H1 (cell line): ENCODE results near the gene SLC16A9. TPM values are rescaled to one million over a fixed set of nuclear protein-coding genes. Genes with fewer than 3 reads are reported as not detected.

ENCODE experiments used
- CREB1 ChIP-seq: IDR thresholded peaks from 2 replicates; pipeline ENCODE4 v1.6.1; 2012; ENCODE audit warnings: inconsistent platforms
- EGR1 ChIP-seq: IDR thresholded peaks from 2 replicates; pipeline ENCODE4 v1.6.1; 2011; ENCODE audit warnings: low read depth, low read length, borderline replicate concordance
- JUN ChIP-seq: IDR thresholded peaks from 2 replicates; pipeline ENCODE4 v1.6.1; 2011; ENCODE audit warnings: low read depth, mild to moderate bottlenecking, improper control_type of control experiment, low read length
- KDM1A ChIP-seq: fragments of 200-600, 300-600 bp; sonication (generic); IDR thresholded peaks from 2 replicates; pipeline ENCODE4 v1.7.1; 2016; ENCODE audit warnings: mild to moderate bottlenecking, low read length, borderline replicate concordance
- KDM4A ChIP-seq: IDR thresholded peaks from one replicate; pipeline ENCODE4 v1.7.1; 2012; ENCODE audit warnings: low read depth, mild to moderate bottlenecking, moderate library complexity, low read length, inconsistent platforms; ENCODE audit not compliant: severe bottlenecking
- RXRA ChIP-seq: IDR thresholded peaks from 2 replicates; pipeline ENCODE4 v1.6.1; 2011; ENCODE audit warnings: low read depth, mild to moderate bottlenecking, low read length, moderate library complexity; ENCODE audit not compliant: insufficient read depth
- SIRT6 ChIP-seq: IDR thresholded peaks from one replicate; pipeline ENCODE4 v1.7.1; 2012; ENCODE audit warnings: low read length, inconsistent platforms
- SRF ChIP-seq: IDR thresholded peaks from 2 replicates; pipeline ENCODE4 v1.6.1; 2011; ENCODE audit warnings: mild to moderate bottlenecking, low read depth, low read length, moderate library complexity
- polyA plus RNA-seq, 7 experiments: library from polyadenylated mRNA; depleted of rRNA in 3 of 7; stranded (reverse) in 5 of 7; unstranded in 2 of 7; fragments of >200 nt in 5 of 7; fragments of 200-250 nt in 2 of 7; gene quantifications; 1 replicate in 5 of 7; 2 replicates in 1 of 7; 4 replicates in 1 of 7; pipeline versions ENCODE4 v1.2.1 to v1.2.3, GENCODE V29; 2011 to 2013; ENCODE audit warnings: missing spikeins in 2 of 7, mixed read lengths in 2 of 7
- total RNA-seq: library from RNA; stranded (reverse); fragmentation: NEBNext Ultra II Directional; extraction: Animal tissue kit (Norgen Biotek cat#: 25700); gene quantifications from 2 replicates; pipeline ENCODE4 v1.2.1, GENCODE V29; 2021

SLC16A9 gene
- total and polyA plus RNA-seq, 2 of the 8 experiments (the other 6 are each of a cell fraction or from before 2014, with no cell fraction given), result 11.2 to 20.5 TPM

DNA sequence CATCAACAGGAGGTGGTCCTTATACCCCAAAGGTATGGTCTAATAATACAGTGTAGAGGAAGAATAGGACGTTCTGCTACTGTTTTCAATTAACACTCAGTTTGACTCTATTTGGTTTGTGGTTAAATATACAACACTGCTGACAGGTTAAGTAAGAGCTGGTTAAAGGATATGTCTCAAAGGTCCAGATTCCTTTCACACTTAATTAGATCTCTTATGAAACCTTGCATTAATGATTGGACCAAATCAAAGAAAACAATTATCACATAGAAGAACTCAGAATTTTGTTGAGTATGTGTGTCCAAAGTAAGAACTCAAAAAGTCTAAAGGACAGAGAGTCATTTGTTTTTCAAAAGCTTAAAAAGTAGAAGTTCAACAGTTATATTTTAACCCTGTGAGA lies 25.6 kb upstream of the SLC16A9 start (continued):
- TF ChIP-seq KDM4A (no peak), KDM1A (no peak), RXRA (no peak), CREB1 (no peak), SRF (no peak), SIRT6 (no peak), JUN (no peak), EGR1 (no peak)
